ENCODE measurements around the gene CORT.
"Not testable (repeated sequence)": the region's sequence is repeated elsewhere in the genome, so short reads cannot be mapped to it uniquely, and the experiment has no call there.

CORT gene, protein sequence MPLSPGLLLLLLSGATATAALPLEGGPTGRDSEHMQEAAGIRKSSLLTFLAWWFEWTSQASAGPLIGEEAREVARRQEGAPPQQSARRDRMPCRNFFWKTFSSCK

DNA sequence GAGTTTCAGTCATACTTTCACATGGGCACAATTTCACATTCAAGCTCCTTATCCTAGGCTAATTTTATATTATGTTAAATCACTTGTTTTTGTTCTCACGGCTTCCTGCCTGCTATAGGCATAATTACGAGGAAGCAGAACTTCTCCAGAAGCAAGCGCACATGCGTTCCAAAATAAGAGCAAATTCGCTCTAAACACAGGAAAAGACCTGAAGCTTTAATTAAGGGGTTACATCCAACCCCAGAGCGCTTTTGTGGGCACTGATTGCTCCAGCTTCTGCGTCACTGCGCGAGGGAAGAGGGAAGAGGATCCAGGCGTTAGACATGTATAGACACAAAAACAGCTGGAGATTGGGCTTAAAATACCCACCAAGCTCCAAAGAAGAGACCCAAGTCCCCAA, at the start of gene CORT:
TSS of gene CORT (plus strand) at position 281 of the 400 bp plus-strand sequence. CDS start 193 bp downstream, outside the sequence.
- DNase-seq: no peak

DNA sequence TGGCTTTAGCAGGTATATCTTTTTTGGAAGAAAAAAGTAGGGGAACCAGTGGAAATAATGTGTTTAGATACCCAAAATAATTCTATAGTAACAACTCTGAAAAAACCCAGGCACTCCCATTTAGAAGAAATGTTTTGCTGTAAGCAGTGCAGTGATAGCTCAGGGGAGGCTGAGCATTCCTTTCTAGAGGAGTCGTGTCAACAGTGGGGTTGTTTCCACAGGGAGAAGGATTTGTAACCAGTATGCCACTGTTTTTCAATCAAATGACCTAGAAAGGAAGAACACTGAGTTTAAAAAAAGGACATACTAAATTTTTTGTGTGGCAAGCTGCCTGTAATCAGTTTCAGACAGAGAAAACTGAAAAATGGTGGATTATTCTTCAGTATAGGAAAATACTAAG, 48.5 kb upstream of the CORT start:
- no peak for DNase-seq

DNA sequence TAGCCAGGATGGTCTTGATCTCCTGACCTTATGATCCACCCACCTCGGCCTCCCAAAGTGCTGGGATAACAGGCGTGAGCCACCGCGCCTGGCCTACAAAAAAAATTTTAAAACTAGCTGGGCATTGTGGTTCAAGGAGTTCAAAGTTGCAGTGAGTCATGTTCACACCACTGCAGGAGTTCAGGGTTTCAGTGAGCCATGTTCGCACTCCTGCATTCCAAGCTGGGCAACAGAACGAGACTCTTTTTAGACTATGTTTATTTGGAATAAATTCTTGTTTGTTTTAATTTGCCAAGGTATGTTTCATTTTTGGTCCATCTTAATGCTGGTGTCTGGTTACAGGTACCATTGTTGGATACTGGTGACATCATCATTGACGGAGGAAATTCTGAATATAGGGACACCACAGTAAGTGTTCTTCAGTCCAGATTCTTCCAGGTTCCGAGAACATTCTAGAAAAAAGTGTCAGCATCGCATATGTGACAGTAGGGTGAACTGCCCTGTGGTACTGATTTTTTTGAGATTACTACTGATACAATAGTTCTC, 47.0 kb upstream of the CORT start:
- DNase-seq: no peak

DNA sequence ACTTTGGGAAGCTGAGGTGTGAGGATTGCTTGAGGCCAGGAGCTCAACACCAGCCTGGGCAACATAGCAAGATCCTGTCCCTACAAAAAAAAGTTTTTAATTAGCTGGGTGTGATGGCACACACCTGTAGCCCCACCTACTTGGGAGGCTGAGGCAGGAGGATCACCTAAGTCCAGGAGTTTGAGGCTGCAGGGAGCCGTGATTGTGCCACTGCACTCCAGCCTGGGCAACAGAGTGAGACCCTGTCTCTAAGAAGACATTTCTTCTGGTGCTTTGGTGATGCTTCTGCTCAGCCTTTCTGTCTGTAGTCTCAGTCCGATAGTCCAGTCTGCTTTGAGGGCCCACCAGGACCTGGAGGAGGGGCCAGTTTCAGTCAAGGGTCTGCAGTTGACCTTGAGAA, 42.6 kb upstream of the CORT start:
- DNase-seq: no peak

DNA sequence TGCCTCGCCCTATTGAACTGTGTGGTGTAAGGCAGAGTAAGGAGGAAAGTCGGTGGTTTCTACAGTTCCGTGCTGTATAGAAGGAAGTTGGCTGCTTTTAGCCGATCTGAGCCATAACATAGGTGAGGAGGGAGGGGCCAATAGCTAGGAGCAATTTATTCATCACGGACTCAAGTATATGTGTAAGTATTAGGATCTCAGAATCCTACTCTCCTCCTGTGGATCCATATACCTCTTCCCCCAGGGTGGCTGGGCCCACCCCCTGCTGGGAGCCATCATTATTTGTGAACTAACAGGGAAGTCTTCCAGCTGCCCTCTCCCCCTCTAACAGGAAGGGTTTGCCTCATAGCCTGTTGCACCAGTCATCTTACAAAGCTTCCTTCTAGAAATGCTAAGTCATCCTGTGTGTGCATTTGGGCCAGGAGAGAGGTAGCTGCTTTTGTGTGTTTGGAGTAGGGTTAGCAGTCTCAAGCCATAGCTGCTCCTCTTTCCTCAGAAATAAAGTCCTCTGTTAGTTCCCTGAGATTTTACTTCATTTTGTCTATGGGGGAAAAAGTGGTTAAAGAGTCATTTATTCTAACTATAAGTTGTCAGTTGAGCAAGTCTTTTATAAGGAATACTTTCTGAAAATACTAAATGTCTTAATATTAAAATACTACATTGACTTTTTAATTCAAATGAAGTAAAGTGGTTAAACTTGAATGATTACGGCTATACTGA, 34.5 kb upstream of the CORT start:
- DNase-seq: no peak

DNA sequence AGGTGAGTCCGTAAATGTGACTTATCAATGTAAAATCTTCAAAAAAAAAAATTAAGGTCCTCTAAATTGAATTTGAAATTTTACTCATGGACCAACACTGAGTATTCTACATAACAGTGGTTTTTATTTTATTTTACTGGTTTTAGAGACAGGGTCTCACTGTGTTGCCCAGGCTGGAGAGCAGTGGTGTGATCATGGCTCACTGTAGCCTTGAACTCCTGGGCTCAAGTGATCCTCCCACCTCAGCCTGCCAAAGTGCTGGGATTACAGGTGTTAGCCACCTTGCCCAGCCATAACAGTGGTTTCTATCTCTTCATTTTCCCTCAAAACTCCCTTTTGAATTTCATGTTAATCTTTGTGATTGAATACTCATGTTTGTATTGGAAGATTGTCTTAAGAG, 33.9 kb upstream of the CORT start:
- not testable (repeated sequence) for DNase-seq

DNA sequence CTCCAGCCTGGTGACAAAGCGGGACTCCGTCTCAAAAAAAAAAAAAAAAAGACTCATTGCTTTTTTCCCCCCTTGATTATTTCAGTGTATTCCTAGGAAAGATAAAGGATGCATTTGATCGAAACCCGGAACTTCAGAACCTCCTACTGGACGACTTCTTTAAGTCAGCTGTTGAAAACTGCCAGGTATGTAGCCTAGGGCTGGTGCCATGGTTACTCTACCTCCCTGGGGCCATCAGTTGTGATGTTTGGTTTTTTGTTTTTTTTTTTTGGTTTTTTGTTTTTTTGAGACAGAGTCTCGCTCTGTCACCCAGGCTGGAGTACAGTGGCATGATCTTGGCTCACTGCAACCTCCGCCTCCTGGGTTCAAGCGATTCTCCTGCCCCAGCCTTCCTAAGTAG, 31.1 kb upstream of the CORT start:
- not testable (repeated sequence) for DNase-seq

DNA sequence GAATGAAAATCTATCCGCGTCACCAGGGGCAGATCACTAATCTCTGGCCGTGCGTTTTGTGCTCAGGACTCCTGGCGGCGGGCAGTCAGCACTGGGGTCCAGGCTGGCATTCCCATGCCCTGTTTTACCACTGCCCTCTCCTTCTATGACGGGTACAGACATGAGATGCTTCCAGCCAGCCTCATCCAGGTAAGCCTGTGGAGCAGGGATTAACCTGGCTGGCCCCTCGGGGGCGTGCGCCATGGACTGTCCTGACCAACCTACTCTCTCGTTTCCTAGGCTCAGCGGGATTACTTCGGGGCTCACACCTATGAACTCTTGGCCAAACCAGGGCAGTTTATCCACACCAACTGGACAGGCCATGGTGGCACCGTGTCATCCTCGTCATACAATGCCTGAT, 30.5 kb upstream of the CORT start:
- DNase-seq: no peak

DNA sequence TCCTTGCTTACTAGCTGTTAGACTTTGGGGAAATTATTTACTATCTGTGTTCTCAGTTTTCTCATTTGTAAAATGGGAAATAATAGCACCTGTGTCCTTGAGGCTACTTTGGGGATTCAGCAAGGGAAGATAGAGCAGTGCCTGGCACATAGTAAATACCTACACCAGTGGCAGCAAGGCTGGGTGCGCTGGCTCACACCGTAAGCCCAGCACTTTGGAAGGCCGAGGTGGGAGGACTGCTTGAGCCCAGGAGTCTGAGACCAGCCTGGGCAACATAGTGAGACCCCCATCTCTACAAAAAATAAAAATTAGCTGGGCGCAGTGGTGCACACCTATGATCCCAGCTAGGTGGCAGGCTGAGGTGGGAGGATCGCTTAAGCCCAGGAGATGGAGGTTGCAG, 28.2 kb upstream of the CORT start:
- no peak for DNase-seq

DNA sequence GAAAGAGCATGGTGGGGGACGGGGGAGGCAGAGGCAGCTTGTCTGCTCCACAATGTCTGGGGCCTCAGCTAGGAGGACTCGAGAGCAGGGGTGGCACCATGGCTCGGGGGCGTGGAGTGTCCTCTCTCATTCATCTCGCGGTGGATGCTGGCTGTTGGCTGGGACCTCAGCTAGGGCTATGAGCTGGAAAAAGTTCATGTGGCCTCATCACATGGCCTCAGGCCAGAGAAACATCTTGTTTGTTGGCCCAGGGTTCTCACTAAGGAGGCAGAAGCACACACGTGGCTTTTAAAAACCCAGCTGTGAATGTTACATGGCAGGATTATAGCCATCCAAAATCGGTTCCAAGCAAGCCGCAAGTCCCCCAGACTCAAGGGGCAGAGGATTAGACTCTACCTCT, 25.8 kb upstream of the CORT start:
- DNase-seq: no peak

DNA sequence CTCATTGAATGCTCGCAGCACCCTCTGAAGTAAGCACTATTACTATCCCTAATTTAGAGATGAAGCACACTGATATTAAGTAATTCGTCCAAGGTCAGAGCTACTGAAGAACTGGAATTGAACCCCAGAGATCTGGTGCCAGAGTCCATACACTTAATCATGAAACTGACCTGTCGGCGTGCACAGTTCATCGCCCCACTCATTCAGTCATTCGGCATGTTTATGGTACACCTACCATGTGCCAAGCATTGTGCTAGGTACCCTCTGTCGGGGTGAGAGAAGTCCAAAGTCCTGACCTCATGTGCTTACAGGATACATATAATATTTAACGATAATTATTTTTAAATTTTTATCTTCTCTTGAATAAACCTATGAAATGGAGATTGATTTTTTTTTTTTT, 25.2 kb upstream of the CORT start:
- no peak for DNase-seq

DNA sequence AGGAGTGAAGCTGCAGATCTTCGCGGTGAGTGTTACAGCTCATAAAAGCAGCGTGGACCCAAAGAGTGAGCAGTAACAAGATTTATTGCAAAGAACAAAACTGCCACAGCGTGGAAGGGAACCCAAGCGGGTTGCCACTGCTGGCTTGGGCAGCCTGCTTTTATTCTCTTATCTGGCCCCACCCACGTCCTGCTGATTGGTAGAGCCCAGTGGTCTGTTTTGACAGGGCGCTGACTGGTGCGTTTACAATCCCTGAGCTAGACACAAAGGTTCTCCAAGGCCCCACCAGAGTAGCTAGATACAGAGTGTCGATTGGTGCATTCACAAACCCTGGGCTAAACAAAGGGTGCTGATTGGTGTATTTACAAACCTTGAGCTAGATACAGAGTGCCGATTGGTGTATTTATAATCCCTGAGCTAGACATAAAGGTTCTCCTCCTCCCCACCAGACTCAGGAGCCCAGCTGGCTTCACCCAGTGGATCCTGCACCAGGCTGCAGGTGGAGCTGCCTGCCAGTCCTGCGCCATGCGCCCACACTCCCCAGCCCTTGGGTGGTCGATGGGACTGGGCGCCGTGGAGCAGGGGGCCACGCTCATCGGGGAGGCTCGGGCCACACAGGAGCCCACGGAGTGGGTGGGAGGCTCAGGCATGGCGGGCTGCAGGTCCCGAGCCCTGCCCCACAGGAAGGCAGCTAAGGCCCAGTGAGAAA, 23.9 kb upstream of the CORT start:
- not testable (repeated sequence) for DNase-seq

DNA sequence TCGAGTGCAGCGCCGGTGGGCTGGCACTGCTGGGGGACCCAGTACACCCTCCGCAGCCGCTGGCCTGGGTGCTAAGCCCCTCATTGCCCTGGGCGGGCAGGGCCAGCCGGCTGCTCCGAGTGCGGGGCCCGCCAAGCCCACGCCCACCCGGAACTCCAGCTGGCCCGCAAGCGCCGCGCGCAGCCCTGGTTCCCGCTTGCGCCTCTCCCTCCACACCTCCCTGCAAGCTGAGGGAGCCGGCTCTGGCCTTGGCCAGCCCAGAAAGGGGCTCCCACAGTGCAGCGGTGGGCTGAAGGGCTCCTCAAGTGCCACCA, 23.3 kb upstream of the CORT start:
- DNase-seq: not testable (repeated sequence)

DNA sequence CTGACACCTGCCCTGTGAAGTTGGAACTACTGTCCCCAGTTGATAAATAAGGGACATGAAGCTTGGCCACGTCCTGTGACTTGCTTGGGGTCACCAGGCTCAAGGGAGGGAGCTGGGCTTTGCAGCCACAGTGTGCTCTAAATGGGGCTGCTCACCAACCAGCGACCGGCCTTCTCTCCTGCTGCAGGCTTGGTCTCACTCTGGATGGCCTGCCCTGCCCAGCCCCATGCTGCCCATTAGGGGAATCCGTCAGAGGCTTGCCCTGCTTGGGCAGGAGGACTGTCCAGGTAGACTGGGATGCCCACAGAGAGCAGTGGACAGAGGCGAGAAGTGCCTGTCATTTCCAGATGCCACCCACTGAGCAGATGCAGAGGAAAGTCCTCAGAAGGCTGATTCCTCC, 20.8 kb upstream of the CORT start:
- no peak for DNase-seq

DNA sequence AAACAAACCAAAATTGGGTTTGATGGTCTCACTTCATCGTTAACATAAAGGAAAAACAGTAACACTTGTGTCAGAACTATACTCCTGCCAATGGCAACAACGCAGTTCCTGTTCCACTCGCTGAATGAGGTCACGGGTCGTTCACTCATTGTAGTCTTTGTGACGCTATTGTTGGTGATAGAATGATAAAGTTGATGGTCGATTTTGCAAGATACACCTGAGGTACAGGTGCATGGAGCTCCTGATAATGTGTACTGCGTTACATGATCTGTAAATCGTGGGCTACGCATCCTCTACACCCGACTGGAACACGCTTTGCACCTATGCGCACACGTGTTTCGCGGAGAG, 20.0 kb upstream of the CORT start:
- peak; percentile 33 for DNase-seq

DNA sequence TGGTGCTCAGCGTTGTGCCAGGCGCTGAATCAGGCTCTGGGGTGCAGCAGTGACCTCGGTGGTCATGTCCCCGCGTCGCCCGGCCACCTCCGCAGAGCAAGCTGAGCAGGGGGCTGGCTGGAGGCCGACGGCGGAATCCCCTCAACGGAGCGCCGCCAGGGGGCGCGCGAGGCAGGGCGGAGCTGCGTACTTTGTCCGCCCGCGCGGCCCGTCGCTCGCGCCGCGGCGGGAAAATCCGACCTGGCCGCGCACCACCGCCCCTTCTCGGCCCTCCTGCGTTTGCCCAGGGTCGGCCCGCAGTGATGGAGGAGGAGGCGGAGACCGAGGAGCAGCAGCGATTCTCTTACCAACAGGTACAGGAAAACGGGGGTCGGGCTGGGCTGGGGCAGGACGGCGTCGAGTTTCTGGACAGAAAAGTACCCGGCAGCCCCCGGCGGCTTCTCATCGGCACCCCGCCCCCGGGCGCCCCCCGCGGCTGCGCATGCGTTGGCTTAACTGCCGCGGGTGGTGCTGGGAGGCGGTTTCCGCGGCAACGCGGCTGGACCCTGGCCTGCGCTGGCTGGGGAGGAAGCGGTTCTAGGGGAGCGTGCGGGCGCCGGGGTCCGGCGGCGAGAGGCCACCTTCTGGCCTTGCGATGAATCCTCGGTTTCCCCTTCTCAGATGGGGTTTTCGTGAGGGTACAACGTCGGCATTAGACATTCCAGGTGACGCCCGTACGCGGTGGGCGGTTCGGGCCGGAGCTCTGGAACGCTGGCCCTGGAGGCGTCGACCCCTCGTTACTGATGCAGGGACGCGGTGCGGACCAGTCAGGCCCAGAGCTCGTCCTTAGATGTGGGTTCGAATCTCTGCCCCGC, 19.4 kb upstream of the CORT start, which contains the start of gene CENPS:
TSS of gene CENPS (plus strand) at position 218 of the 854 bp plus-strand sequence. CDS start at position 303, 85 bp downstream.
- peak; percentile 91 for DNase-seq

DNA sequence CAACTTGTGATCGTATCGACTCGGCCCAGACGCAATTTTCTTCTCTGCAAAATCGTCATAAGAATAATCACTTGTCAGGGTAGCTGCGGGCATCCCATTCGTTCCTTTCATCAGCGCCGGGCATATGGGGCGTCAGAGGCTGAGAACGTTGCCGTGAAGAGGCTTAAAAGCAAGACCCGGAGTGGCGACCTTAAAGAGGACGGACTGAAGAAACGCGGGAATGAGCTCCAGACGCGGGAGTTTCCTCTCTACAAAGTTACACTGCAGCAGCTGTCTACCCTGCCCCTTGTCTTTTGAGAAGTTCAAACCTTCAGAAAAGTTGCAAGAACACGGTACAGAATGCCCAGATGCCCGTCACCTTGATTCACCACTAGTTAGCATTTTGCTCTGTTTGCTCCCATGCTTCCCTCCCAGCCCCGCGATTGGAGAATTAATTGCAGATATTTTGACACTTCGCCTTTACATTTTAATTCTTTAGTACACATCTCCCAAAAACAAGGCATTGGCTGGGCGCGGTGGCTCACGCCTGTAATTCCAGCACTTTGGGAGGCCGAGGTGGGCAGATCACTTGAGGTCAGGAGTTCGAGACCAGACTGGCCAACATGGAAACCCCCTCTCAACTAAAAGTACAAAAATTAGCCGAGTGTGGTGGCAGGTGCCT, 18.6 kb upstream of the CORT start:
- DNase-seq: peak; percentile 17

DNA sequence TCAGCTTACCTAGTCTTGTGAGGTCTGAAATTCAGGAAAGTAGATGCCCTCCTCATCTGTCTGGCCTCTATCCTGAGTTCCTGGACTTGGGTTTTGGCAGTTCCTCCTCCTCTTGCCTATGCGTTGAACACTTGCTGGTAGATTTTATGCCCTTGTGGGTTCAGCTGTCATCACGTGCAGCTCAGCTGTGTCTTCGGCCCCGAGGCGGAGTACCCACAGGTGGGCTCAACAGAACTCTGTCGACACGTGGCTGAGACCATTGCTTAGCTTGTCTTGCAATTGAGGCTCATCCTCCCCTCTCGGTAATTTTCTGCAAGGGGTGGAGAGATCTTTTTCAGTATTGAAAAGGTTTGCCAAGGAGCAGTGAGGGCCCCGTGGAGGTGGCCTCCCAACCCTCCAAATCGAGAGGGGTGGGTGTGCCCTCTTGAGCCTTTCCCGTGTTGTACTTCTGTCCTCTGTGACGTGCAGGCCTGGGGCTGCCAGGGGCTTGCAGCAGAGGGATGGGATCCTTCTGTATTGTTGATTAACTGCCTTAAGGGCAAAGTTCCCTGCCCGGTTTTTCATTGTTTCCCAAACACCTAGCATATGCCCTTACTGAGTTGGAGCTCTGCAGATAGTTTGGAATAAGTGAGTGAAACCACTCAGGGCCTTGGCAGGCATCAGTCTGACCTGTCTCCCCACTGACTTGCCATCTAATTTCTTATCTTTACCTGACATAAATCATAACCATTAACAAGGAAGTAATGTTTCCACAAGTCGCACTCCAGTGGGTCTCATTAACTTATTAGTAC, 16.7 kb upstream of the CORT start:
- DNase-seq: no peak

DNA sequence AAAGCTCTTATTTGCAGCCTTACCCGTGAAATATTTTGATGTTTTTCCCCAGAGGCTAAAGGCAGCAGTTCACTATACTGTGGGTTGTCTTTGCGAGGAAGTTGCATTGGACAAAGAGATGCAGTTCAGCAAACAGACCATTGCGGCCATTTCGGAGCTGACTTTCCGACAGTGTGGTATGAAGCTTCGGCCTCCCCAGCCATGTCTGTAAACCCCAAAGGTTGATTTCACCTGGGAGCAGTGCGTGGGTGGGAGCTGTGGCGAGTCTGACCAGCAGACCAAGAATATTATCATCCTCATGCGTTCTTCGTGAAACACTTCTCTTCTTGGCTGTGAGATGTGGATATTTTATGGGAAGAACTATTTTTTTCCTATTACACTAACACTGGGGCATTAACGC, 16.0 kb upstream of the CORT start:
- no peak for DNase-seq

DNA sequence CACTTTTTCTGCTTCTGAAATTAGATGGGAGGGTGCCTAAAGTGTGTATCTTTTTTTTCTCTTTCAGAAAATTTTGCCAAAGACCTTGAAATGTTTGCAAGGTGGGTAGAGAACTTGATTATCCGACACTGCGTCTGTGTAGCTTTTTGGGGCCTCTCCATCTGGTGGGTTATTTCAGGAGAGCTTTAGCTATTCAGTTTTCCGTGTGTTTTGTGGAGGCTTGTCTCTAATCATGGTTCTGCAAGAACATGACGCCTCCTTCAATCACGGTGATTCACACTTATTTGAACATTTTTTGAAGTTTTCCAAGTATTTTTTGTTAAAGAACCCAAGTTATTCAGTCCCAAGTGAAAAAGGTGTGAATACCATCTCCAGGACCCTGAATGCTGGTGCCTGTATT, 15.2 kb upstream of the CORT start:
- DNase-seq: no peak

DNA sequence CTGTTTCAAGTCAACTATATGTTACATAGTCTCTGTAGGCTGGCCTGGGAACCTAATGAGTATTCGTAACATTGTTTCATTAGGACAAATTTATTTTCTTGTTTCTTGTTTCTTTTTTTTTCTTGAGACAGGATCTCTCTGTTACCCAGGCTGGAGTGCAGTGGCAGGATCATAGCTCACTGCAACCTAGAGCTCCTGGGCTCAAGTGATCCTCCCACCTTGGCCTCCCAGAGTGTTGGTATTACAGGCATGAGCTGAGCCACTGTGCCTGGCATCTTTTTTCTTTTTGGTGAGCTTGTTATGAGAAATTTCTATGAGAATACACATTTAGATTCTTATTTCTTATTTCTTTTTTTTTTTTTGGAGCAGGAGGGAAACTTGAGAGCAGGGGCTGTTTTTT, 12.8 kb upstream of the CORT start:
- DNase-seq: no peak

DNA sequence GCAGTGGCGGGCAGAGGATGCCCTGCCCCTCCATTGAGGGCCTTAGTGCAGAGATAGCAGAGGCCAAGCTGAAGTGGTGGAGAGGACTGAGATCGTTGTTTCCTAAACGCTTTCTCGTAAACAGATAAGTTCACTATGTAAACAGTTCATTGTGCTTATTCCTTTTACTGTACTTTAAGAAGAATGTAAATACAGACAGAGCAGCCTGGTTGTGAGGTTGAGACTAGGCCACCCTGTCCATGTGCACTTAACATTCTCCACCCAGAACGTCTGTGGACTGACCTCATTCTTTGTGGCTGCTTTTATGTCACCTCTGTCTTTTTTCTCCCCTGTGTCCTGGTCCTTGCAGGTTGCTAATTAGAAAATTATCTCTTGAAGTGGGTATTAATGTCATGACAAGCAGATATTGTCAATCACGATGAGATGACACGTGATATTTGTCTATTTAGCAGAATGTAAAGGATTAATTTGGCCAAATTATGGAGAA, 11.1 kb upstream of the CORT start:
- DNase-seq: no peak

Data from stimulated activated CD4-positive, alpha-beta T cell treated with anti-CD3 and anti-CD28 coated beads, Interleukin-1b, Interleukin-23, amount 100 ng/mL, for 48 hours (primary cell).